ENCODE data around the gene PRPF19. TPM values are rescaled to one million over a fixed set of nuclear protein-coding genes. Genes with fewer than 3 reads are reported as not detected.
A peak's percentile ranks its signal among the peaks of the same experiment; 100 is the strongest.

The PRPF19 gene
- total RNA-seq, 3 donors from 2014 or later, result 61.1 to 74.1 (median 64.6) TPM

DNA sequence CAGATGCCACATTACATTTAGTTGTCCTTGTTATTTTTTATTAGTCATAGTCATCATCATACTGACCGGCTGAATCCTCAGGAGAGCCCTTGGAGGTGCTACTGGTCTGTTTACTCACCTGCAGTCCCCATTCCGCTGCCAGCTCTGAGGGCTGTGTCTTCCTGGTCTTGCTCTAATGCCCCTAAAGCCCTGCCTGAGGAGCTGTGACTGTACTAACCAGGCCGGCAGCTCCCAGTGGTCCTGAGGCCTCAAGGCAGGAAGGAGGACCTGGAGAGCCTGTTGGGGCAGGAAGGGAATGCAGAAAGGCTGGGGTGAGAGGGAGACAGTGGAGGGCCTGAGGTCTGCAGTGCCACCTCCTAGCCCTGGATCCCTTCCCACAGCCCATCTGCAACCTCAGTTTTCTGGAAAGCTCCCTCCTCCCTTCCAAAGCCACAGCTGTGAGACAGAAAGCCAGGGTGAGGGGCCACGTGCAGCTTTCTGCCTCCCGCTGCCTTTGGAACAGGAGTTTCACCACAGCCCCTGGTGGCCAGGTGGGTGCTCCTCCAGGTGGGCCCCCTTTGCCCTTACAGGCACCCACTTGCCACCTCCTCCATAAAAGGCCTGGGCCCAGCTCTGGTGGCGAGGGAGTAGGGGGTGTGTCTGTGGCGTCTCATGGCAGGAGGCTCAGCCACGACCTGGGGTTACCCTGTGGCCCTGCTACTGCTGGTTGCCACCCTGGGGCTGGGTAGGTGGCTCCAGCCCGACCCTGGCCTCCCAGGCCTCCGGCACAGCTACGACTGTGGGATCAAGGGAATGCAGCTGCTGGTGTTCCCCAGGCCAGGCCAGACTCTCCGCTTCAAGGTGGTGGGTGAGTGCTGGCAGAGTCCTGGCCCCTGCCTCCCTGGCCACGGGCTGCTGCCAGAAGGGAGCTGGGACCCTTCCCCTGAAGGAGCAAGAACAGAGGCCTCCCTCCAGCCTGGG, 39.2 kb downstream of the PRPF19 start, which contains the start of gene ZP1:
ZP1 (plus strand) TSS at position 632 of the 960 bp plus-strand sequence; CDS start at position 652, 20 bp downstream.
- ATAC-seq, result no peak
- no peak for DNase-seq
- intact Hi-C loops (cut with DNase I, micrococcal nuclease), result no loop called here
- no peaks in the 10 kb centered on the region for H3K9me3 ChIP-seq
- H3K4me1 ChIP-seq (ENCODE audit: low read depth), result no peaks in the 10 kb centered on the region
- TF ChIP-seq, protein P1, sequence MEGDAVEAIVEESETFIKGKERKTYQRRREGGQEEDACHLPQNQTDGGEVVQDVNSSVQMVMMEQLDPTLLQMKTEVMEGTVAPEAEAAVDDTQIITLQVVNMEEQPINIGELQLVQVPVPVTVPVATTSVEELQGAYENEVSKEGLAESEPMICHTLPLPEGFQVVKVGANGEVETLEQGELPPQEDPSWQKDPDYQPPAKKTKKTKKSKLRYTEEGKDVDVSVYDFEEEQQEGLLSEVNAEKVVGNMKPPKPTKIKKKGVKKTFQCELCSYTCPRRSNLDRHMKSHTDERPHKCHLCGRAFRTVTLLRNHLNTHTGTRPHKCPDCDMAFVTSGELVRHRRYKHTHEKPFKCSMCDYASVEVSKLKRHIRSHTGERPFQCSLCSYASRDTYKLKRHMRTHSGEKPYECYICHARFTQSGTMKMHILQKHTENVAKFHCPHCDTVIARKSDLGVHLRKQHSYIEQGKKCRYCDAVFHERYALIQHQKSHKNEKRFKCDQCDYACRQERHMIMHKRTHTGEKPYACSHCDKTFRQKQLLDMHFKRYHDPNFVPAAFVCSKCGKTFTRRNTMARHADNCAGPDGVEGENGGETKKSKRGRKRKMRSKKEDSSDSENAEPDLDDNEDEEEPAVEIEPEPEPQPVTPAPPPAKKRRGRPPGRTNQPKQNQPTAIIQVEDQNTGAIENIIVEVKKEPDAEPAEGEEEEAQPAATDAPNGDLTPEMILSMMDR (IDR thresholded peaks at IDR 0.05), result no peak
- no peak within 1 kb of the TSS for H3K4me3 ChIP-seq
- H3K36me3 ChIP-seq (ENCODE audit: low read depth), result no peaks in the 10 kb centered on the region

DNA sequence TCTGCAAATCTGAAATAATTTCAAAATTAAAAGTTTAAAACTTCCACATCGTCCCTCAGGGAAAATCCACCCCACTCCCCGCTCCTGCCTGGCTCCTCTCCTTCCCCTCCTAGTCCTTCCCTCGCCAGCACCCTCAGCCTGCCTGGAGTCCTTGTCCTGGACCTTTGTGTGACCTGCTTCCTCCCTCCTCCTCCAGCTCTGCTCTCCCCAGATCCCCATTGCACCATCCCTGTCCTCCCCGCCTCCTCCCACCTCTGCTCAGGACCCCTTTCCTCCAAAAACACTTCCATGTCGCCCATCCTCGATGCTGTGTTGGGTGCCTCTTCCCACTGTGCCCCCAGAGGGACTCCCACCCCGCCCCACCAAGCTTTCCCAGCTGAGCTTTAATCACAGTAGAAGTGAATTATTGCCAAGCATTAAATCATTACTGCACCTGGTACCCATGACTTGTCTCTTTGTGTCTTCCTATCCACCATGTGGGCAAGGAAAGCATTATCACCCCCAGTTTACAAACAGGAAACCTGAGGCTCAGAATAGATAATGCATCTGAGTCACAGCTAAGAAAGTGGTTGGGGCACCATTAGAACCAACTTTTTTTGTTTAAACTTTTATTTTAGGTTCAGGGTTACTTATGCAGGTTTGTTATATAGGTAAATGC, 41.4 kb downstream of the PRPF19 start:
- ATAC-seq, result no peak
- no peak overlapping the region for H3K4me3 ChIP-seq
- peak in 1 of 3 donors; percentile 19 for DNase-seq
- no peaks in the 10 kb centered on the region for H3K9me3 ChIP-seq
- no peaks in the 10 kb centered on the region for H3K36me3 ChIP-seq (ENCODE audit: low read depth)
- no peaks in the 10 kb centered on the region for H3K4me1 ChIP-seq (ENCODE audit: low read depth)
- intact Hi-C loops (cut with DNase I, micrococcal nuclease), result no loop called here
- TF ChIP-seq, protein P1 (IDR thresholded peaks at IDR 0.05), result no peak

DNA sequence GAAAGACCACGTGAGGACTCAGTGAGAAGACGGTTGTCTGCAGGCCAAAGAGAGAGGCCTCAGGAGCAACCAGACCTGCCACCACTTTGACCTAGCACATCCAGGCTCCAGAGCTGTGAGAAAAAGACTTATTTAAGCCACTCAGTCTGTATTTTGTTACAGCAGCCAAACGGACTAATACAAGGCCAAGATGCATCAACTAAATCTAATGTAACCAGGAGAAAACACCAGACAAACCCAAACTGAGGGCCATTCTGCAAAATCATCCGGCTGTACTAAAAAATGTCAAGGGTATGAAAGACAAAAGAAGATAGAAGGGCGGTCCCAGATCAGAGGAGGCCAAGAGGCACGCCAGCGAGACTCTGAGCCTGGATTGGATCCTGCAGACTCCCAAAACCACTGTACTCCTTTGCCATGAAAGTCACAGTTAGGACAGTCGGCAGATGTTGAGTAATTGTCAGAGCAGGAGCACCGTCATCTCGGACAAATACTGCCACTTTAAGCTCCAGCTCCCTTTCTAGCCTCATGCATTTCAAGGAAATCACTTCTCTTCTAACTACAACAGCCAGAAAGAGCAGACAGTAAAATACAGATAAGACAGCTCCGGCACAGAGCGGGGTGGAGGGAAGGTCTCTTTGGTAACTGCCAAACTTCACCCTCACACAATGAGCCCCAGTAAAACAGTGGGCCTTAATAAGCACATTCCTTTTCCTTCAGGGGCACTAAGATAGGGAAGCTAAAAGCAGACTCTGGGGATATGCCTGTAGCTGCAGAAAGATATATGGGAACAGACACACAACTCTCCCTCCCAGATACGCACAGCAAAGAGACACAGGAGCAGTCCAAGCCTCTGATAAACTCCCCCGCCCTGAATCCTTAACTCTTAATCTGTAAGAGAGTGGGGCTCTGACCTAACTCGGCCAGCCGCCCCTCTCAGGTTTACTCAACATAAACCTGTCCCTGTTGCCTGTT, 42.5 kb downstream of the PRPF19 start:
- H3K4me1 ChIP-seq (ENCODE audit: low read depth), result no peaks in the 10 kb centered on the region
- TF ChIP-seq, protein P1 (IDR thresholded peaks at IDR 0.05), result no peak
- no peak overlapping the region for H3K4me3 ChIP-seq
- no peaks in the 10 kb centered on the region for H3K9me3 ChIP-seq
- intact Hi-C loops (cut with DNase I, micrococcal nuclease), result no loop called here
- no peak for ATAC-seq
- no peaks in the 10 kb centered on the region for H3K36me3 ChIP-seq (ENCODE audit: low read depth)
- DNase-seq, result peak in 1 of 3 donors; percentile 3

DNA sequence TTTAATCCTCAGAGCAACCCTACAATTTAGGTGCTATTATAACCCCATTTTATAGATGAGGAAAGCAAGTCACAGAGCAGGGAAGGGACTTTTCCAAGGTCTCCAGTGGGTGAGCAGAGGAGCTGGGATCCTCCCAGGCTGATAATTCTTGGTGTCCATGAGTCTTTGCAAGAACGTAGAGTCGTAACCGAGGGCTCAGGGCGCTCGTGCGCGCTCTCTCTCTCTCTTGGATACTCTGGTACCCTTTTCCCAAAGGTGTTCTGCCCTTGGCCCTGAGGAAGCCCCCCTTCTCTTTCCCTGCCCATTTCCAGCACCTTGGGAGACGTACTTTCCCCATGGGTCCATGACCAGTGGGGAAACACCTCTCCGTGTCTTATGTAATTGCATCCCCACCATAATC, 44.2 kb downstream of the PRPF19 start:
- DNase-seq, result no peak
- H3K4me3 ChIP-seq, result no peak overlapping the region
- H3K36me3 ChIP-seq (ENCODE audit: low read depth), result no peaks in the 10 kb centered on the region
- TF ChIP-seq, protein P1 (IDR thresholded peaks at IDR 0.05), result no peak
- intact Hi-C loops (cut with DNase I, micrococcal nuclease), result no loop called here
- ATAC-seq, result no peak
- no peaks in the 10 kb centered on the region for H3K9me3 ChIP-seq
- no peaks in the 10 kb centered on the region for H3K4me1 ChIP-seq (ENCODE audit: low read depth)

DNA sequence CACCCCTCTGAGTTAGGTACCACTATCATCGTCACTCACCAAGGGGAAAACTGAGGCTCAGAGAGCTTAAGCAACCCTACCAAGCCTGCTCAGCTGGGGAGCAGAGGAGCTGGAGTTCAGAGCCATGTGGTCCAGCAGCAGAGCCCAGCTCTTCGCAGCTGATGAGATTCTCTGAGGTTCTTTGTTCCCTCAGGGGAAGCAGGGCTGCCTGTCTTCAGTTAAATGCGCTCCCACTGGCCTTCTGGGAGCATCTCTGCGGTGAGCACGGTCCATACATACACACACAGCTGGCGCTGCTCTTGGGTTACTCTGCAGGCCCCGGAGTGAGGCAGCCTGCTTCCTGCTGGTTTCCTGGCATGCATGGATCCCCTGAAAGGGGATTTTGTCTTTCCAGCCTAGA, 45.4 kb downstream of the PRPF19 start:
- intact Hi-C loops (cut with DNase I, micrococcal nuclease), result no loop called here
- ATAC-seq (no peak), DNase-seq (no peak)
- Histone ChIP-seq H3K36me3 (ENCODE audit: low read depth) (no peaks in the 10 kb centered on the region), H3K4me1 (ENCODE audit: low read depth) (no peaks in the 10 kb centered on the region), H3K9me3 (no peaks in the 10 kb centered on the region), H3K4me3 (no peak overlapping the region)
- TF ChIP-seq, protein P1 (IDR thresholded peaks at IDR 0.05), result no peak
